BLaER1 treated with 17β-estradiol and CSF1 and Interleukin-3, amounts not matched to agents 10 nM and 100 nM (cell line): ENCODE data around the gene POLR2A.

Experiments used
- H3K27ac ChIP-seq, 11 experiments: shearing (Covaris generic); formaldehyde crosslinking; 2 replicates each; pipeline ENCODE4 v1.8.1; 2022
- H3K27me3 ChIP-seq, 11 experiments: shearing (Covaris generic); formaldehyde crosslinking; 2 replicates each; pipeline ENCODE4 v1.8.1; 2022
- H3K36me3 ChIP-seq, 11 experiments: shearing (Covaris generic); formaldehyde crosslinking; 2 replicates each; pipeline ENCODE4 v1.8.1; 2022
- H3K4me1 ChIP-seq, 10 experiments: shearing (Covaris generic); formaldehyde crosslinking; 2 replicates each; pipeline ENCODE4 v1.8.1; 2022
- H3K4me2 ChIP-seq, 11 experiments: shearing (Covaris generic); formaldehyde crosslinking; 2 replicates each; pipeline ENCODE4 v1.8.1; 2022
- H3K4me3 ChIP-seq, 10 experiments: shearing (Covaris generic); formaldehyde crosslinking; 2 replicates each; pipeline ENCODE4 v1.8.1; 2022
- H3K9ac ChIP-seq, 11 experiments: shearing (Covaris generic); formaldehyde crosslinking; 2 replicates each; pipeline ENCODE4 v1.8.1; 2022
- H3K9me3 ChIP-seq, 11 experiments: shearing (Covaris generic); formaldehyde crosslinking; replicated peaks in 1 of 11; 2 replicates each; pipeline ENCODE4 v1.8.1; 2022
- H4K20me1 ChIP-seq, 11 experiments: shearing (Covaris generic); formaldehyde crosslinking; 2 replicates each; pipeline ENCODE4 v1.8.1; 2022
- Cebpa-rat ChIP-seq, 11 experiments: shearing (Covaris generic); IDR thresholded peaks; 2 replicates each; pipeline ENCODE4 v1.8.1; 2022

POLR2A gene

GRCh38 chr17:7445619-7445968 is 38.6 kb upstream of the POLR2A start:
- no peak overlapping the region for H3K27ac ChIP-seq
- H4K20me1 ChIP-seq, result peaks cover 0 to 31% (median 10%) of the 10 kb centered on the region in 11 experiments; a peak in 12 of 22 replicates
- H3K36me3 ChIP-seq, result no peaks in the 10 kb centered on the region
- no peaks in the 10 kb centered on the region for H3K9me3 ChIP-seq
- H3K9ac ChIP-seq, result no peak overlapping the region
- no peak for TF ChIP-seq Cebpa-rat (IDR thresholded peaks at IDR 0.05)
- peaks cover 13 to 23% (median 19%) of the 10 kb centered on the region in 10 experiments for H3K4me1 ChIP-seq
- peaks cover 80 to 89% (median 83%) of the 10 kb centered on the region in 11 experiments for H3K27me3 ChIP-seq
- H3K4me2 ChIP-seq, result peak overlapping the region; percentile 81 to 96 (median 87)
- peak overlapping the region in 7 of 10 experiments; percentile 42 to 64 (median 51); a peak in 10 of 20 replicates for H3K4me3 ChIP-seq

GRCh38 chr17:7448461-7448860 is 35.7 kb upstream of the POLR2A start:
- no peak overlapping the region for H3K4me3 ChIP-seq
- no peaks in the 10 kb centered on the region for H3K9me3 ChIP-seq
- no peak overlapping the region for H3K9ac ChIP-seq
- TF ChIP-seq Cebpa-rat (IDR thresholded peaks at IDR 0.05), result no peak
- H4K20me1 ChIP-seq, result peaks cover 0 to 19% (median 6%) of the 10 kb centered on the region in 11 experiments; a peak in 9 of 22 replicates
- no peak overlapping the region for H3K27ac ChIP-seq
- peaks cover 51 to 60% (median 54%) of the 10 kb centered on the region in 11 experiments for H3K27me3 ChIP-seq
- no peaks in the 10 kb centered on the region for H3K36me3 ChIP-seq
- peaks cover 10 to 18% (median 15%) of the 10 kb centered on the region in 10 experiments for H3K4me1 ChIP-seq
- H3K4me2 ChIP-seq, result no peak overlapping the region

GRCh38 chr17:7459961-7460545 is 24.1 kb upstream of the POLR2A start:
- no peak overlapping the region for H3K4me3 ChIP-seq
- H3K9me3 ChIP-seq, result no peaks in the 10 kb centered on the region
- H3K36me3 ChIP-seq, result peaks cover 26 to 49% (median 36%) of the 10 kb centered on the region in 11 experiments
- no peaks in the 10 kb centered on the region for H3K27me3 ChIP-seq
- no peak for TF ChIP-seq Cebpa-rat (IDR thresholded peaks at IDR 0.05)
- peaks cover 13 to 26% (median 20%) of the 10 kb centered on the region in 10 experiments for H3K4me1 ChIP-seq
- no peaks in the 10 kb centered on the region; a peak in 2 of 22 replicates for H4K20me1 ChIP-seq
- peak overlapping the region in 8 of 11 experiments; percentile 10 to 52 (median 28); a peak in 10 of 22 replicates for H3K4me2 ChIP-seq
- H3K27ac ChIP-seq, result peak overlapping the region in 10 of 11 experiments; percentile 18 to 66 (median 44); a peak in 16 of 22 replicates
- H3K9ac ChIP-seq, result no peak overlapping the region

- Histone ChIP-seq H3K4me2 (peak overlapping the region in 6 of 11 experiments; percentile 10 to 52 (median 36); a peak in 7 of 22 replicates), H4K20me1 (no peaks in the 10 kb centered on the region; a peak in 2 of 22 replicates), H3K27me3 (no peaks in the 10 kb centered on the region), H3K27ac (peak overlapping the region in 7 of 11 experiments; percentile 37 to 66 (median 49); a peak in 10 of 22 replicates), H3K9ac (no peak overlapping the region), H3K4me3 (no peak overlapping the region), H3K9me3 (no peaks in the 10 kb centered on the region), H3K36me3 (peaks cover 33 to 58% (median 43%) of the 10 kb centered on the region in 11 experiments), H3K4me1 (peaks cover 12 to 29% (median 21%) of the 10 kb centered on the region in 10 experiments)
- no peak for TF ChIP-seq Cebpa-rat (IDR thresholded peaks at IDR 0.05)
These were observed 23.1 kb upstream of the POLR2A start for GRCh38 chr17:7460850-7461660.

GRCh38 chr17:7462474-7463371 is 21.4 kb upstream of the POLR2A start:
- H3K27me3 ChIP-seq, result no peaks in the 10 kb centered on the region
- TF ChIP-seq Cebpa-rat (IDR thresholded peaks at IDR 0.05), result no peak
- H3K9ac ChIP-seq, result no peak overlapping the region
- H3K9me3 ChIP-seq, result no peaks in the 10 kb centered on the region
- H3K4me1 ChIP-seq, result peaks cover 14 to 34% (median 26%) of the 10 kb centered on the region in 10 experiments
- H3K27ac ChIP-seq, result no peak overlapping the region
- H4K20me1 ChIP-seq, result peaks cover 0 to 13% (median 0%) of the 10 kb centered on the region in 11 experiments; a peak in 6 of 22 replicates
- peaks cover 42 to 75% (median 54%) of the 10 kb centered on the region in 11 experiments for H3K36me3 ChIP-seq
- no peak overlapping the region for H3K4me3 ChIP-seq
- no peak overlapping the region for H3K4me2 ChIP-seq

GRCh38 chr17:7463372-7463846 is 20.8 kb upstream of the POLR2A start:
- H3K4me2 ChIP-seq, result no peak overlapping the region
- H3K27ac ChIP-seq, result no peak overlapping the region
- H3K36me3 ChIP-seq, result peaks cover 42 to 74% (median 54%) of the 10 kb centered on the region in 11 experiments
- H3K9ac ChIP-seq, result no peak overlapping the region
- H4K20me1 ChIP-seq, result peaks cover 0 to 19% (median 0%) of the 10 kb centered on the region in 11 experiments; a peak in 6 of 22 replicates
- no peaks in the 10 kb centered on the region for H3K9me3 ChIP-seq
- no peak for TF ChIP-seq Cebpa-rat (IDR thresholded peaks at IDR 0.05)
- no peak overlapping the region for H3K4me3 ChIP-seq
- peaks cover 19 to 41% (median 31%) of the 10 kb centered on the region in 10 experiments for H3K4me1 ChIP-seq
- no peaks in the 10 kb centered on the region for H3K27me3 ChIP-seq

- peaks cover 19 to 42% (median 31%) of the 10 kb centered on the region in 10 experiments for H3K4me1 ChIP-seq
- no peak overlapping the region for H3K9ac ChIP-seq
- no peak for TF ChIP-seq Cebpa-rat (IDR thresholded peaks at IDR 0.05)
These were observed 20.1 kb upstream of the POLR2A start for GRCh38 chr17:7464081-7464480.

More at GRCh38 chr17:7464081-7464480, 20.1 kb upstream of the POLR2A start:
- peaks cover 42 to 68% (median 57%) of the 10 kb centered on the region in 11 experiments for H3K36me3 ChIP-seq
- H3K9me3 ChIP-seq, result no peaks in the 10 kb centered on the region
- H3K27ac ChIP-seq, result 0 out of 22 replicates have a peak overlapping the region, but pooled peaks of 1 of the 11 experiments have one; percentile 9
- peaks cover 0 to 26% (median 0%) of the 10 kb centered on the region in 11 experiments; a peak in 6 of 22 replicates for H4K20me1 ChIP-seq
- H3K4me3 ChIP-seq, result no peak overlapping the region
- H3K4me2 ChIP-seq, result no peak overlapping the region
- no peaks in the 10 kb centered on the region for H3K27me3 ChIP-seq
